Vagina (tissue), 2 donors: ENCODE results near the gene MYO7B. TPM values are rescaled to one million over a fixed set of nuclear protein-coding genes. Genes with fewer than 3 reads are reported as not detected.

Experiments used
- DNase-seq, 2 donors: peaks; one replicate each; pipeline ENCODE4 v3.0.0-alpha.2; 2017; ENCODE audit errors: extremely low spot score in 2 of 2
- H3K27ac ChIP-seq: fragments of 200-600 bp; sonication (generic); one replicate; pipeline ENCODE4 v1.5.1; 2019
- H3K27me3 ChIP-seq: fragments of 200-600 bp; sonication (generic); one replicate; pipeline ENCODE4 v1.5.1; 2019
- H3K36me3 ChIP-seq, 2 donors: fragments of 200-600 bp; sonication (generic); one replicate each; pipeline ENCODE4 v1.5.1; 2017 to 2019
- H3K4me1 ChIP-seq: fragments of 200-600 bp; sonication (generic); one replicate; pipeline ENCODE4 v1.5.1; 2019
- H3K4me3 ChIP-seq, 2 donors: fragments of 200-600 bp; sonication (generic); 1 replicate in 1 of 2; 2 replicates in 1 of 2; pipeline ENCODE4 v1.5.1; 2016 to 2019
- H3K9me3 ChIP-seq: fragments of 200-600 bp; sonication (generic); one replicate; pipeline ENCODE4 v1.5.1; 2019
- CTCF ChIP-seq, 3 experiments: fragments of 450-650 bp in 2 of 3; fragments of 200-600 bp in 1 of 3; sonication (generic) in 1 of 3; IDR thresholded peaks; one replicate each; pipeline ENCODE4 v1.5.1; 2017 to 2019; ENCODE audit warnings: antibody characterized with exemption in 3 of 3, mild to moderate bottlenecking in 2 of 3, moderate library complexity in 2 of 3
- POLR2A ChIP-seq, 2 donors: fragments of 450-650 bp; IDR thresholded peaks; one replicate each; pipeline ENCODE4 v1.6.1; 2017; ENCODE audit warnings: antibody characterized with exemption in 2 of 2, mild to moderate bottlenecking in 2 of 2, moderate library complexity in 2 of 2
- POLR2AphosphoS5 ChIP-seq, 2 donors: sonication (generic); formaldehyde crosslinking; IDR thresholded peaks; one replicate each; pipeline ENCODE4 v1.9.0; 2017; ENCODE audit warnings: antibody characterized with exemption in 2 of 2, mild to moderate bottlenecking in 2 of 2, low read depth in 1 of 2; ENCODE audit not compliant: insufficient read depth in 1 of 2
- intact Hi-C: fragments of 100-400 bp; cut with DNase I; formaldehyde crosslinking; loops from one replicate; pipeline ENCODE4 v1.15.1; 2023
- total RNA-seq: library from RNA; depleted of rRNA; stranded (reverse); fragments of >200 nt; gene quantifications from one replicate; pipeline ENCODE4 v1.2.3, GENCODE V29; 2016

MYO7B gene
- total RNA-seq, 1 donor from 2014 or later = not detected

GRCh38 chr2:127654084-127654837 is 118.8 kb downstream of the MYO7B start:
- no peak for TF ChIP-seq POLR2AphosphoS5 (IDR thresholded peaks at IDR 0.05; ENCODE audit: insufficient read depth in 1 of 2, low read depth in 1 of 2)
- TF ChIP-seq CTCF (IDR thresholded peaks at IDR 0.05) = no peak
- no peak for TF ChIP-seq POLR2A (IDR thresholded peaks at IDR 0.05)
- DNase-seq = no peak
- Histone ChIP-seq H3K4me1 (peaks cover 39% of the 10 kb centered on the region), H3K4me3 (no peak overlapping the region), H3K9me3 (no peaks in the 10 kb centered on the region), H3K27me3 (no peaks in the 10 kb centered on the region), H3K27ac (no peak overlapping the region), H3K36me3 (peaks cover 0 to 4% of the 10 kb centered on the region in 2 donors)
- intact Hi-C loops = loop anchor here (5.0 kb wide), 1 partner anchor 147 kb away; no protein-coding TSS in a partner anchor

- TF ChIP-seq CTCF (IDR thresholded peaks at IDR 0.05) (no peak), POLR2AphosphoS5 (IDR thresholded peaks at IDR 0.05; ENCODE audit: insufficient read depth in 1 of 2, low read depth in 1 of 2) (no peak), POLR2A (IDR thresholded peaks at IDR 0.05) (no peak)
- Histone ChIP-seq H3K27me3 (no peaks in the 10 kb centered on the region), H3K4me3 (no peak overlapping the region), H3K27ac (no peak overlapping the region), H3K36me3 (peaks cover 0 to 4% of the 10 kb centered on the region in 2 donors), H3K9me3 (no peaks in the 10 kb centered on the region), H3K4me1 (peaks cover 39% of the 10 kb centered on the region)
- intact Hi-C loops = loop anchor here (5.0 kb wide), 1 partner anchor 148 kb away; no protein-coding TSS in a partner anchor
- DNase-seq = no peak
These were observed 119.3 kb downstream of the MYO7B start for GRCh38 chr2:127654838-127655175.

- H3K4me3 ChIP-seq = no peak overlapping the region
- H3K36me3 ChIP-seq = peaks cover 0 to 4% of the 10 kb centered on the region in 2 donors
- H3K4me1 ChIP-seq = peaks cover 34% of the 10 kb centered on the region
- intact Hi-C loops = no loop called here
- peak overlapping the region; percentile 7 for H3K27ac ChIP-seq
- H3K9me3 ChIP-seq = no peaks in the 10 kb centered on the region
- no peak for DNase-seq
- no peaks in the 10 kb centered on the region for H3K27me3 ChIP-seq
- TF ChIP-seq POLR2A (IDR thresholded peaks at IDR 0.05) = no peak
- TF ChIP-seq CTCF (IDR thresholded peaks at IDR 0.05) = no peak
- no peak for TF ChIP-seq POLR2AphosphoS5 (IDR thresholded peaks at IDR 0.05; ENCODE audit: insufficient read depth in 1 of 2, low read depth in 1 of 2)
These were observed 120.0 kb downstream of the MYO7B start for GRCh38 chr2:127655209-127656073.

DNA sequence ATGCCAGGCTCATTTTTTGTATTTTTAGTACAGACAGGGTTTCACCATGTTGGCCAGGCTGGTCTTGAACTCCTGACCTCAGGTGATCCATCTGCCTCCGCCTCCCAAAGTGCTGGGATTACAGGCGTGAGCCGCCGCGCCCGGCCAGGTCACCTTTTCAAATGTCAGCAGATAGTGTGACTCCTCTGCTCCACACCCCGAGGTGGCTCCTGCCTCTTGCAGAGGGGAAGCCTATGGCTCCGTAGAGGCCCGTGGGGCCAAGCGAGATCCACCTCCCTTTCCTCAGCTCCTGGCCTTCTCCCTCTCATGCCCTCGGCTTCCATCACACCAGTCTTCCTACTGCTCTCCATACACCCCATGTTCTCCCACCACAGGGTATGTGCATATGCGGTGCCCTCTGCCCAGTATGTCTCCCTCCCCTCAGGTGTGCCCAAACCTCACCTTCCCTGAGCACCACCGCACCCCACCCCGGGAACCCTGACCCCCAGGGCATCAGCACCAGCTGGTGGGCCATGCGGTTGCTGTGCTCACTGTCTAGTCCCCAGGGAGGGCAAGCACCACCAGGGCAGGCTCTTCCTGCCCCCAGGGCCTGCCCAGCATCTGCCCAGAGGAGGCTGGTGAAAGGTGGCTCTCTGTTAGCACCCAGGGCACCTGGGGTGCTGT is 121.2 kb downstream of the MYO7B start:
- intact Hi-C loops = no loop called here
- no peak overlapping the region for H3K4me3 ChIP-seq
- TF ChIP-seq CTCF (IDR thresholded peaks at IDR 0.05) (no peak), POLR2A (IDR thresholded peaks at IDR 0.05) (no peak), POLR2AphosphoS5 (IDR thresholded peaks at IDR 0.05; ENCODE audit: insufficient read depth in 1 of 2, low read depth in 1 of 2) (no peak)
- H3K36me3 ChIP-seq = no peaks in the 10 kb centered on the region
- H3K27me3 ChIP-seq = no peaks in the 10 kb centered on the region
- peaks cover 39% of the 10 kb centered on the region for H3K4me1 ChIP-seq
- H3K27ac ChIP-seq = peak overlapping the region; percentile 26
- no peaks in the 10 kb centered on the region for H3K9me3 ChIP-seq
- no peak for DNase-seq
